Neural cell (in vitro differentiated cells): ENCODE data around the gene DIP2C. TPM values are rescaled to one million over a fixed set of nuclear protein-coding genes. Genes with fewer than 3 reads are reported as not detected.

ENCODE experiments used
- H2AFZ ChIP-seq: fragments of 200-600, 300-800 bp; sonication (generic), shearing (Covaris generic); 2 replicates; pipeline ENCODE4 v1.6.0; 2014; ENCODE audit warnings: low read depth, mild to moderate bottlenecking, antibody characterized with exemption, low read length, moderate library complexity
- H3F3A ChIP-seq: fragments of 200-600 bp; shearing (Covaris generic); 2 replicates; pipeline ENCODE4 v1.6.1; 2016; ENCODE audit warnings: mild to moderate bottlenecking, moderate library complexity, mixed read lengths, antibody characterized with exemption, low read length; ENCODE audit not compliant: insufficient read depth, poor library complexity, severe bottlenecking
- H3K27ac ChIP-seq: fragments of 200-600, 300-800 bp; sonication (generic), shearing (Covaris generic); 2 replicates; pipeline ENCODE4 v1.5.1; 2014; ENCODE audit warnings: mild to moderate bottlenecking, low read length, moderate library complexity
- H3K27me3 ChIP-seq: fragments of 300-800, 200-600 bp; sonication (generic), shearing (Covaris generic); 2 replicates; pipeline ENCODE4 v1.6.0; 2014; ENCODE audit warnings: mild to moderate bottlenecking, low read depth, low read length, moderate library complexity; ENCODE audit not compliant: insufficient read depth
- H3K36me3 ChIP-seq: fragments of 300-800, 200-600 bp; sonication (generic), shearing (Covaris generic); 2 replicates; pipeline ENCODE4 v1.5.1; 2014; ENCODE audit warnings: mild to moderate bottlenecking, antibody characterized with exemption, low read length, moderate library complexity; ENCODE audit not compliant: insufficient read depth
- H3K4me2 ChIP-seq: fragments of 300-800, 200-600 bp; sonication (generic), shearing (Covaris generic); 2 replicates; pipeline ENCODE4 v1.6.0; 2014; ENCODE audit warnings: mild to moderate bottlenecking, low read length
- H3K4me3 ChIP-seq: fragments of 300-800, 200-600 bp; sonication (generic), shearing (Covaris generic); 2 replicates; pipeline ENCODE4 v1.5.1; 2014; ENCODE audit warnings: mild to moderate bottlenecking, low read length, moderate library complexity
- H3K79me2 ChIP-seq: fragments of 200-600 bp; shearing (Covaris generic); replicated peaks from 2 replicates; pipeline ENCODE4 v1.6.0; 2014; ENCODE audit warnings: mild to moderate bottlenecking, low read length, moderate library complexity; ENCODE audit not compliant: insufficient read depth
- H3K9ac ChIP-seq: fragments of 300-800, 200-600 bp; sonication (generic), shearing (Covaris generic); 2 replicates; pipeline ENCODE4 v1.6.1; 2016; ENCODE audit warnings: mild to moderate bottlenecking, low read length, mixed read lengths
- H3K9me2 ChIP-seq: fragments of 200-600 bp; shearing (Covaris generic); 2 replicates; pipeline ENCODE4 v1.6.1; 2016; ENCODE audit warnings: mild to moderate bottlenecking, low read length, mixed read lengths; ENCODE audit not compliant: insufficient read depth
- H3K9me3 ChIP-seq: fragments of 200-600, 300-800 bp; sonication (generic), shearing (Covaris generic); 2 replicates; pipeline ENCODE4 v1.6.1; 2016; ENCODE audit warnings: mild to moderate bottlenecking, mixed run types, low read length, moderate library complexity, mixed read lengths
- H4K20me1 ChIP-seq: fragments of 200-600 bp; shearing (Covaris generic); 2 replicates; pipeline ENCODE4 v1.6.1; 2016; ENCODE audit warnings: mild to moderate bottlenecking, mixed run types; ENCODE audit not compliant: insufficient read depth
- EP300 ChIP-seq: fragments of 450-650 bp; conservative IDR thresholded peaks from 2 replicates; pipeline ENCODE4 v1.6.1; 2014; ENCODE audit warnings: antibody characterized with exemption, mild to moderate bottlenecking, moderate library complexity; ENCODE audit not compliant: poor library complexity, severe bottlenecking
- EZH2 ChIP-seq: fragments of 200-600, 300-800 bp; shearing (Covaris generic), sonication (generic); IDR thresholded peaks from 2 replicates; pipeline ENCODE4 v1.6.1; 2014; ENCODE audit warnings: antibody characterized with exemption, low read length, borderline replicate concordance, mild to moderate bottlenecking; ENCODE audit not compliant: insufficient read depth, poor library complexity, severe bottlenecking
- MXI1 ChIP-seq: fragments of 450-650 bp; conservative IDR thresholded peaks from 2 replicates; pipeline ENCODE4 v1.6.1; 2014; ENCODE audit warnings: antibody characterized with exemption, mild to moderate bottlenecking; ENCODE audit not compliant: poor library complexity, severe bottlenecking
- POLR2AphosphoS5 ChIP-seq: IDR thresholded peaks from 2 replicates; pipeline ENCODE4 v1.6.1; 2012
- RAD21 ChIP-seq: fragments of 450-650 bp; conservative IDR thresholded peaks from 2 replicates; pipeline ENCODE4 v1.6.1; 2014; ENCODE audit warnings: antibody characterized with exemption, mild to moderate bottlenecking, moderate library complexity
- SMC3 ChIP-seq: fragments of 450-650 bp; conservative IDR thresholded peaks from 2 replicates; pipeline ENCODE4 v1.6.1; 2014; ENCODE audit warnings: antibody characterized with exemption, mild to moderate bottlenecking, moderate library complexity; ENCODE audit not compliant: poor library complexity
- TAF1 ChIP-seq: IDR thresholded peaks from 2 replicates; pipeline ENCODE4 v1.6.1; 2012; ENCODE audit warnings: low read depth
- polyA plus RNA-seq: library from polyadenylated mRNA; depleted of rRNA; stranded (reverse); fragments of >200 nt; gene quantifications from 2 replicates; pipeline ENCODE4 v1.2.3, GENCODE V29; 2014
- TF ChIP-seq, protein P1 (sequence below): fragments of 450-650 bp; IDR thresholded peaks from 2 replicates; pipeline ENCODE4 v1.5.1; 2014; ENCODE audit warnings: antibody characterized with exemption, mild to moderate bottlenecking, moderate library complexity; ENCODE audit not compliant: poor library complexity, severe bottlenecking
- TF ChIP-seq, protein P2 (sequence below): IDR thresholded peaks from 2 replicates; pipeline ENCODE4 v1.6.1; 2012; ENCODE audit warnings: borderline replicate concordance

DIP2C gene
- polyA plus RNA-seq, 1 donor from 2014 or later, result 24.1 TPM

DNA sequence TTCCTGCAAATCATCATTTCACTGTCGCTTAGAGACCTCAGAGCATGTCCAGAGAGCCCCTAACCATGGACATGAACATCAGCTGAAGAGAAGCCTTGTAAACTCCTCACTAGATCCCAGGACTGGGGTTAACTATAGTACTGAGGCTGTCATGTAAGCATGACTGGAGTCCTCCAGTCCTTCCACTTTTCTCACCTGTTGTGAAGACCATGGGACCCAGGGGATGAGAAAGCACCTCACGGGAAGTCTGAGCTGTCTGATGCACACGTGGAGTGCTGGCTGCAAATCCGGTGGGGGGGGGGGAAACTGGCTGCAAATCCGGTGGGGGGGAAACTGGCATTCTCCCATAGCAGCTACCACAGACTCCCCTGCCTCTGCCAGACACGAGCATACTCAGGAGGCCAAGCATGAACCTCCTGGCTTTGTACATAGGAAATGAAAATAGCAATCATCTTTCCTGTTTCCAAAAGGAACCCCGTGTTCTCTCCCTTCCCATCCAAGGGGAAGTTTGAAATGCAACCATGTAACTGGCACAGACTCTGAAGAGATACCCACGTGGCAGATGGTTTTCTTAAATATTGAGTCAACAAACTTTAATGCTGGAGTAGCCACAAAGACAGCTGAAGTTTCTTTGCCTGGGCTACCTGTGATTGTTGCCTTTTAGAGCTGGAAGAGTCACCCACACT is 292.8 kb downstream of the DIP2C start:
- no peaks in the 10 kb centered on the region for H3K9me2 ChIP-seq
- H2AFZ ChIP-seq, result no peak overlapping the region
- no peaks in the 10 kb centered on the region for H3F3A ChIP-seq
- H3K9ac ChIP-seq, result no peak overlapping the region
- no peak overlapping the region for H3K27ac ChIP-seq
- no peaks in the 10 kb centered on the region for H3K27me3 ChIP-seq
- H3K9me3 ChIP-seq, result no peaks in the 10 kb centered on the region
- no peak for TF ChIP-seq MXI1
- TF ChIP-seq, protein P1, sequence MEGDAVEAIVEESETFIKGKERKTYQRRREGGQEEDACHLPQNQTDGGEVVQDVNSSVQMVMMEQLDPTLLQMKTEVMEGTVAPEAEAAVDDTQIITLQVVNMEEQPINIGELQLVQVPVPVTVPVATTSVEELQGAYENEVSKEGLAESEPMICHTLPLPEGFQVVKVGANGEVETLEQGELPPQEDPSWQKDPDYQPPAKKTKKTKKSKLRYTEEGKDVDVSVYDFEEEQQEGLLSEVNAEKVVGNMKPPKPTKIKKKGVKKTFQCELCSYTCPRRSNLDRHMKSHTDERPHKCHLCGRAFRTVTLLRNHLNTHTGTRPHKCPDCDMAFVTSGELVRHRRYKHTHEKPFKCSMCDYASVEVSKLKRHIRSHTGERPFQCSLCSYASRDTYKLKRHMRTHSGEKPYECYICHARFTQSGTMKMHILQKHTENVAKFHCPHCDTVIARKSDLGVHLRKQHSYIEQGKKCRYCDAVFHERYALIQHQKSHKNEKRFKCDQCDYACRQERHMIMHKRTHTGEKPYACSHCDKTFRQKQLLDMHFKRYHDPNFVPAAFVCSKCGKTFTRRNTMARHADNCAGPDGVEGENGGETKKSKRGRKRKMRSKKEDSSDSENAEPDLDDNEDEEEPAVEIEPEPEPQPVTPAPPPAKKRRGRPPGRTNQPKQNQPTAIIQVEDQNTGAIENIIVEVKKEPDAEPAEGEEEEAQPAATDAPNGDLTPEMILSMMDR, result no peak
- TF ChIP-seq POLR2AphosphoS5, result no peak
- no peak for TF ChIP-seq TAF1
- no peak for TF ChIP-seq EZH2
- no peak for TF ChIP-seq EP300
- no peak for TF ChIP-seq RAD21
- TF ChIP-seq SMC3, result no peak
- TF ChIP-seq, protein P2, sequence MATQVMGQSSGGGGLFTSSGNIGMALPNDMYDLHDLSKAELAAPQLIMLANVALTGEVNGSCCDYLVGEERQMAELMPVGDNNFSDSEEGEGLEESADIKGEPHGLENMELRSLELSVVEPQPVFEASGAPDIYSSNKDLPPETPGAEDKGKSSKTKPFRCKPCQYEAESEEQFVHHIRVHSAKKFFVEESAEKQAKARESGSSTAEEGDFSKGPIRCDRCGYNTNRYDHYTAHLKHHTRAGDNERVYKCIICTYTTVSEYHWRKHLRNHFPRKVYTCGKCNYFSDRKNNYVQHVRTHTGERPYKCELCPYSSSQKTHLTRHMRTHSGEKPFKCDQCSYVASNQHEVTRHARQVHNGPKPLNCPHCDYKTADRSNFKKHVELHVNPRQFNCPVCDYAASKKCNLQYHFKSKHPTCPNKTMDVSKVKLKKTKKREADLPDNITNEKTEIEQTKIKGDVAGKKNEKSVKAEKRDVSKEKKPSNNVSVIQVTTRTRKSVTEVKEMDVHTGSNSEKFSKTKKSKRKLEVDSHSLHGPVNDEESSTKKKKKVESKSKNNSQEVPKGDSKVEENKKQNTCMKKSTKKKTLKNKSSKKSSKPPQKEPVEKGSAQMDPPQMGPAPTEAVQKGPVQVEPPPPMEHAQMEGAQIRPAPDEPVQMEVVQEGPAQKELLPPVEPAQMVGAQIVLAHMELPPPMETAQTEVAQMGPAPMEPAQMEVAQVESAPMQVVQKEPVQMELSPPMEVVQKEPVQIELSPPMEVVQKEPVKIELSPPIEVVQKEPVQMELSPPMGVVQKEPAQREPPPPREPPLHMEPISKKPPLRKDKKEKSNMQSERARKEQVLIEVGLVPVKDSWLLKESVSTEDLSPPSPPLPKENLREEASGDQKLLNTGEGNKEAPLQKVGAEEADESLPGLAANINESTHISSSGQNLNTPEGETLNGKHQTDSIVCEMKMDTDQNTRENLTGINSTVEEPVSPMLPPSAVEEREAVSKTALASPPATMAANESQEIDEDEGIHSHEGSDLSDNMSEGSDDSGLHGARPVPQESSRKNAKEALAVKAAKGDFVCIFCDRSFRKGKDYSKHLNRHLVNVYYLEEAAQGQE, result no peak
- no peaks in the 10 kb centered on the region for H4K20me1 ChIP-seq
- H3K4me2 ChIP-seq, result no peak overlapping the region
- H3K4me3 ChIP-seq, result no peak overlapping the region
- no peaks in the 10 kb centered on the region for H3K36me3 ChIP-seq
- no peaks in the 10 kb centered on the region for H3K79me2 ChIP-seq

DNA sequence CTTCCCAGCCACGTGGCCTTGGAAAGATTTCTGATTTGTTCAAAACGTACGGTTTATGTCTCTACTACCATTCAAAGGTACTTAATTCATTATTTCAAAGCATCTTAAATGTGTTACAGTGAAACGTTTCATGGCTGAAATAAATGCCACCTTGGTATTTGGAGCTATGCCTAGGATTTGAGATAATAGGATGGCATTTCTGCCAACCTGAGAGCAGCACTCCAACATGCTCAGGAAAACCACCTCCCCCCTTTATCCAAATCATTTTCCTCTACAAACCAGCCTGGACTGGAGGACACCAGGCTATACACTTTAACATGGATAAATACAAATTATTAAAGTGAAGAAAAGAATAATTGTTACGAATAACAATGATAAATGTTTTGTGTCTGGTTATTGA is 293.4 kb downstream of the DIP2C start:
- Histone ChIP-seq H3K9ac (no peak overlapping the region), H3K4me2 (no peak overlapping the region), H3K4me3 (no peak overlapping the region), H3K27me3 (no peaks in the 10 kb centered on the region), H2AFZ (no peak overlapping the region), H3K9me2 (no peaks in the 10 kb centered on the region), H3K36me3 (no peaks in the 10 kb centered on the region), H4K20me1 (no peaks in the 10 kb centered on the region), H3K9me3 (no peaks in the 10 kb centered on the region), H3F3A (no peaks in the 10 kb centered on the region), H3K79me2 (no peaks in the 10 kb centered on the region), H3K27ac (no peak overlapping the region)
- TF ChIP-seq, protein P1, result no peak
- no peak for TF ChIP-seq MXI1
- no peak for TF ChIP-seq SMC3
- no peak for TF ChIP-seq POLR2AphosphoS5
- TF ChIP-seq, protein P2, result no peak
- TF ChIP-seq RAD21, result no peak
- TF ChIP-seq EZH2, result no peak
- no peak for TF ChIP-seq EP300
- TF ChIP-seq TAF1, result no peak
